ENCODE data around the gene ALG1. TPM values are rescaled to one million over a fixed set of nuclear protein-coding genes. Genes with fewer than 3 reads are reported as not detected.

ALG1 gene
- total RNA-seq, 1 experiment from 2014 or later: 31.4 TPM

- DNase-seq (ENCODE audit: low spot score) (no peak), ATAC-seq (no peak)
- Mint-ChIP-seq H3K36me3 (no peaks in the 10 kb centered on the region), H3K9me3 (no peaks in the 10 kb centered on the region), H3K4me1 (no peaks in the 10 kb centered on the region), H3K4me3 (no peak overlapping the region), H3K27me3 (ENCODE audit: low read depth) (no peaks in the 10 kb centered on the region), H3K27ac (no peak overlapping the region)
- POLR2A ChIA-PET: interaction anchor here (0.6 to 1.2 kb wide), 4 partner anchors 9 to 67 kb away, joined by 3 read pairs; partner anchors contain the start of genes NAGPA and SEC14L5
- TF ChIP-seq GABPB1 (CRISPR knock-in tag; IDR thresholded peaks at IDR 0.05): no peak
- no peak for TF ChIP-seq ZBTB21 (CRISPR knock-in tag; IDR thresholded peaks at IDR 0.05; ENCODE audit: borderline replicate concordance)
- no peak for TF ChIP-seq ARID4B (CRISPR knock-in tag; IDR thresholded peaks at IDR 0.05; ENCODE audit: borderline replicate concordance)
- TF ChIP-seq GTF2I (CRISPR knock-in tag; conservative IDR thresholded peaks at IDR 0.05): no peak
- CTCF ChIA-PET: interaction anchor here (0.6 to 3.4 kb wide), 36 partner anchors 11 to 1837 kb away, joined by 3 to 52 read pairs (median 4); partner anchors contain the start of genes ANKS3, DNAAF8, EEF2KMT and NAGPA
Measured at GRCh38 chr16:5024632-5025031, 47.0 kb upstream of the ALG1 start.

GRCh38 chr16:5025171-5025632 lies 46.4 kb upstream of the ALG1 start:
- H3K27ac Mint-ChIP-seq: no peak overlapping the region
- ATAC-seq: peak; percentile 93
- H3K4me3 Mint-ChIP-seq: no peak overlapping the region
- no peaks in the 10 kb centered on the region for H3K36me3 Mint-ChIP-seq
- ChIA-PET CTCF (interaction anchor here (0.6 to 3.4 kb wide), 35 partner anchors 11 to 1919 kb away, joined by 3 to 52 read pairs (median 4); partner anchors contain the start of genes ANKS3, DNAAF8, EEF2KMT and NAGPA), POLR2A (interaction anchor here (0.6 to 1.2 kb wide), 4 partner anchors 9 to 67 kb away, joined by 3 read pairs; partner anchors contain the start of genes NAGPA and SEC14L5)
- peak; percentile 85 for DNase-seq (ENCODE audit: low spot score)
- no peaks in the 10 kb centered on the region for H3K9me3 Mint-ChIP-seq
- no peaks in the 10 kb centered on the region for H3K4me1 Mint-ChIP-seq
- no peaks in the 10 kb centered on the region for H3K27me3 Mint-ChIP-seq (ENCODE audit: low read depth)
- peak; percentile 45; the same call in 1 of the 2 replicates for TF ChIP-seq CTCF (IDR thresholded peaks at IDR 0.05)
- TF ChIP-seq SP1 (CRISPR knock-in tag; conservative IDR thresholded peaks at IDR 0.05): no peak
- TF ChIP-seq HMGXB4 (CRISPR knock-in tag; IDR thresholded peaks at IDR 0.05): 0 out of 2 replicates have a peak, but pooled peaks have one; percentile 41

- Mint-ChIP-seq H3K4me1 (no peaks in the 10 kb centered on the region), H3K4me3 (no peak overlapping the region), H3K9me3 (no peaks in the 10 kb centered on the region), H3K27ac (no peak overlapping the region), H3K36me3 (no peaks in the 10 kb centered on the region), H3K27me3 (ENCODE audit: low read depth) (no peaks in the 10 kb centered on the region)
- CTCF ChIA-PET: interaction anchor here (1.0 to 3.4 kb wide), 2 partner anchors 9 to 32 kb away, joined by 3 to 52 read pairs; partner anchors contain the start of gene NAGPA
- ATAC-seq (no peak), DNase-seq (ENCODE audit: low spot score) (no peak)
- no peak for TF ChIP-seq ZNF416 (CRISPR knock-in tag; IDR thresholded peaks at IDR 0.05)
- POLR2A ChIA-PET: no interaction called here
Measured at GRCh38 chr16:5026664-5027063, 45.0 kb upstream of the ALG1 start.

- TF ChIP-seq TP53 (CRISPR knock-in tag; IDR thresholded peaks at IDR 0.05) (no peak), EMX1 (CRISPR knock-in tag; IDR thresholded peaks at IDR 0.05) (no peak), ZNF121 (CRISPR knock-in tag; IDR thresholded peaks at IDR 0.05) (no peak), GTF2I (CRISPR knock-in tag; conservative IDR thresholded peaks at IDR 0.05) (no peak), NFATC4 (CRISPR knock-in tag; IDR thresholded peaks at IDR 0.05) (no peak), TEAD1 (CRISPR knock-in tag; IDR thresholded peaks at IDR 0.05) (no peak), SMAD3 (CRISPR knock-in tag; IDR thresholded peaks at IDR 0.05; ENCODE audit: borderline replicate concordance) (no peak), STAT6 (CRISPR knock-in tag; conservative IDR thresholded peaks at IDR 0.05; ENCODE audit: low read depth) (no peak), ZBTB43 (CRISPR knock-in tag; IDR thresholded peaks at IDR 0.05) (no peak)
- H3K4me1 Mint-ChIP-seq: no peaks in the 10 kb centered on the region
- ChIA-PET POLR2A (no interaction called here), CTCF (interaction anchor here (1.0 to 3.4 kb wide), 2 partner anchors 9 to 31 kb away, joined by 3 to 52 read pairs; partner anchors contain the start of gene NAGPA)
- no peaks in the 10 kb centered on the region for H3K36me3 Mint-ChIP-seq
- DNase-seq (ENCODE audit: low spot score) (no peak), ATAC-seq (no peak)
- no peak overlapping the region for H3K4me3 Mint-ChIP-seq
- no peaks in the 10 kb centered on the region for H3K27me3 Mint-ChIP-seq (ENCODE audit: low read depth)
- H3K27ac Mint-ChIP-seq: no peak overlapping the region
- H3K9me3 Mint-ChIP-seq: no peaks in the 10 kb centered on the region
Measured at GRCh38 chr16:5027086-5027485, 44.6 kb upstream of the ALG1 start.
